Neural progenitor cell (in vitro differentiated cells): Measurements from ENCODE around the gene CCNL2.

Experiments
- EZH2 ChIP-seq: fragments of 200-600 bp; sonication (generic); IDR thresholded peaks from 2 replicates; pipeline ENCODE4 v1.6.1; 2017; ENCODE audit warnings: antibody characterized with exemption, mild to moderate bottlenecking, moderate library complexity
- EZH2phosphoT487 ChIP-seq: fragments of 200-600 bp; sonication (generic); IDR thresholded peaks from 2 replicates; pipeline ENCODE4 v1.6.1; 2017; ENCODE audit warnings: antibody characterized with exemption
- TF ChIP-seq, protein P1 (sequence below): fragments of 200-600 bp; sonication (generic); IDR thresholded peaks from 2 replicates; pipeline ENCODE4 v1.5.1; 2017; ENCODE audit warnings: antibody characterized with exemption, mild to moderate bottlenecking

DNA sequence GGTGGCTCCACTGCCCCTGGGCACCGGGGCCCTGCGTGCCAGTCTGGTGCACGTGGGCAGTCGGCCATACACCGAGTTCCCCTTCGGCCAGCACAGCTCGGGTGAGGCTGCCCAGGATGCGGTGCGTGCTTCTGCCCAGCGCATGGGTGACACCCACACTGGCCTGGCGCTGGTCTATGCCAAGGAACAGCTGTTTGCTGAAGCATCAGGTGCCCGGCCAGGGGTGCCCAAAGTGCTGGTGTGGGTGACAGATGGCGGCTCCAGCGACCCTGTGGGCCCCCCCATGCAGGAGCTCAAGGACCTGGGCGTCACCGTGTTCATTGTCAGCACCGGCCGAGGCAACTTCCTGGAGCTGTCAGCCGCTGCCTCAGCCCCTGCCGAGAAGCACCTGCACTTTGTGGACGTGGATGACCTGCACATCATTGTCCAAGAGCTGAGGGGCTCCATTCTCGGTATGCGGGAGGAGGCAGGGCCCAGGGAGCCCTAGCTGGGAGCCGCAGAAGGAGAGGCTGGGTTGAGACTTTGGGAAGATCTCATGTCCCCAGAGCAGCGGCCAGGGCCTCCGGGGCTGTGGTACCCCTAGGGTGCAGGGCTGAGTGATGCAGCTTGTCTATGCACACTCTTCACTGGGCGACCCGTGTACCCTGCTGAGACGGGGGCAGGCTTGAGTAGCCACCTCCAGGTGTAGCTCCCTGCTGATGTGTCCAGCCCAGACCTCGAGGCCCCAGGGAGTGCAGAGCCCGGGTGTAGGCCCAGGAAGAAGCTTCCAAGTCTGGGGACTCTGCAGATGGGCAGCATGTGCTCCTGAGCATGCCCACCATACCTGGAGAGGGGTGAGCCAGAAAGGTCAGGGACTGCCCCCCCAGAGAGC is 38.1 kb upstream of the CCNL2 start:
- TF ChIP-seq, protein P1, sequence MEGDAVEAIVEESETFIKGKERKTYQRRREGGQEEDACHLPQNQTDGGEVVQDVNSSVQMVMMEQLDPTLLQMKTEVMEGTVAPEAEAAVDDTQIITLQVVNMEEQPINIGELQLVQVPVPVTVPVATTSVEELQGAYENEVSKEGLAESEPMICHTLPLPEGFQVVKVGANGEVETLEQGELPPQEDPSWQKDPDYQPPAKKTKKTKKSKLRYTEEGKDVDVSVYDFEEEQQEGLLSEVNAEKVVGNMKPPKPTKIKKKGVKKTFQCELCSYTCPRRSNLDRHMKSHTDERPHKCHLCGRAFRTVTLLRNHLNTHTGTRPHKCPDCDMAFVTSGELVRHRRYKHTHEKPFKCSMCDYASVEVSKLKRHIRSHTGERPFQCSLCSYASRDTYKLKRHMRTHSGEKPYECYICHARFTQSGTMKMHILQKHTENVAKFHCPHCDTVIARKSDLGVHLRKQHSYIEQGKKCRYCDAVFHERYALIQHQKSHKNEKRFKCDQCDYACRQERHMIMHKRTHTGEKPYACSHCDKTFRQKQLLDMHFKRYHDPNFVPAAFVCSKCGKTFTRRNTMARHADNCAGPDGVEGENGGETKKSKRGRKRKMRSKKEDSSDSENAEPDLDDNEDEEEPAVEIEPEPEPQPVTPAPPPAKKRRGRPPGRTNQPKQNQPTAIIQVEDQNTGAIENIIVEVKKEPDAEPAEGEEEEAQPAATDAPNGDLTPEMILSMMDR = no peak
- no peak for TF ChIP-seq EZH2phosphoT487
- no peak for TF ChIP-seq EZH2
